Activated naive CD4-positive, alpha-beta T cell treated with anti-CD3 and anti-CD28 coated beads, Interleukin-2, amount 50 U/mL, for 24 hours (primary cell): Measurements from ENCODE around the gene ATOH8.

ENCODE experiments used
- H3K27ac Mint-ChIP-seq: one replicate; pipeline ENCODE4 v1.8.0; 2021; ENCODE audit warnings: mild to moderate bottlenecking, mixed read lengths
- H3K27me3 Mint-ChIP-seq: one replicate; pipeline ENCODE4 v1.8.0; 2021; ENCODE audit warnings: mixed read lengths
- H3K36me3 Mint-ChIP-seq: one replicate; pipeline ENCODE4 v1.8.0; 2021; ENCODE audit warnings: mixed read lengths
- H3K4me1 Mint-ChIP-seq: one replicate; pipeline ENCODE4 v1.8.0; 2021; ENCODE audit warnings: mixed read lengths
- H3K4me3 Mint-ChIP-seq: one replicate; pipeline ENCODE4 v1.8.0; 2021; ENCODE audit warnings: mild to moderate bottlenecking, mixed read lengths
- H3K9me3 Mint-ChIP-seq: one replicate; pipeline ENCODE4 v1.8.0; 2021; ENCODE audit warnings: mixed read lengths

The ATOH8 gene

GRCh38 chr2:85800586-85800985, 46.8 kb downstream of the ATOH8 start:
- Mint-ChIP-seq H3K4me3 (no peak overlapping the region), H3K4me1 (peaks cover 14% of the 10 kb centered on the region), H3K27ac (no peak overlapping the region), H3K27me3 (peaks cover 9% of the 10 kb centered on the region), H3K36me3 (no peaks in the 10 kb centered on the region), H3K9me3 (no peaks in the 10 kb centered on the region)

GRCh38 chr2:85801871-85802270, 48.1 kb downstream of the ATOH8 start:
- Mint-ChIP-seq H3K9me3 (no peaks in the 10 kb centered on the region), H3K27me3 (peaks cover 9% of the 10 kb centered on the region), H3K27ac (no peak overlapping the region), H3K4me1 (peaks cover 14% of the 10 kb centered on the region), H3K4me3 (no peak overlapping the region), H3K36me3 (no peaks in the 10 kb centered on the region)

GRCh38 chr2:85802354-85803103, 48.7 kb downstream of the ATOH8 start:
- peaks cover 14% of the 10 kb centered on the region for H3K4me1 Mint-ChIP-seq
- no peak overlapping the region for H3K27ac Mint-ChIP-seq

GRCh38 chr2:85803704-85804425, 50.1 kb downstream of the ATOH8 start:
- no peak overlapping the region for H3K4me3 Mint-ChIP-seq
- no peaks in the 10 kb centered on the region for H3K36me3 Mint-ChIP-seq
- H3K9me3 Mint-ChIP-seq: no peaks in the 10 kb centered on the region
- no peak overlapping the region for H3K27ac Mint-ChIP-seq
- H3K27me3 Mint-ChIP-seq: peaks cover 5% of the 10 kb centered on the region
- H3K4me1 Mint-ChIP-seq: peaks cover 14% of the 10 kb centered on the region

More at GRCh38 chr2:85802354-85803103, 48.7 kb downstream of the ATOH8 start:
- H3K36me3 Mint-ChIP-seq: no peaks in the 10 kb centered on the region
- H3K9me3 Mint-ChIP-seq: no peaks in the 10 kb centered on the region
- no peak overlapping the region for H3K4me3 Mint-ChIP-seq
- peaks cover 8% of the 10 kb centered on the region for H3K27me3 Mint-ChIP-seq

- Mint-ChIP-seq H3K27me3 (peaks cover 3% of the 10 kb centered on the region), H3K36me3 (no peaks in the 10 kb centered on the region), H3K9me3 (no peaks in the 10 kb centered on the region), H3K4me1 (peaks cover 14% of the 10 kb centered on the region), H3K27ac (peak overlapping the region; percentile 24), H3K4me3 (no peak overlapping the region)
Measured at GRCh38 chr2:85804583-85804982, 50.8 kb downstream of the ATOH8 start.

GRCh38 chr2:85806358-85807118, 52.7 kb downstream of the ATOH8 start:
- Mint-ChIP-seq H3K4me1 (peaks cover 14% of the 10 kb centered on the region), H3K4me3 (no peak overlapping the region), H3K27me3 (no peaks in the 10 kb centered on the region), H3K27ac (no peak overlapping the region), H3K9me3 (no peaks in the 10 kb centered on the region), H3K36me3 (no peaks in the 10 kb centered on the region)

- H3K27ac Mint-ChIP-seq: no peak overlapping the region
- H3K4me1 Mint-ChIP-seq: peaks cover 14% of the 10 kb centered on the region
- no peaks in the 10 kb centered on the region for H3K27me3 Mint-ChIP-seq
- no peaks in the 10 kb centered on the region for H3K9me3 Mint-ChIP-seq
- no peak overlapping the region for H3K4me3 Mint-ChIP-seq
- no peaks in the 10 kb centered on the region for H3K36me3 Mint-ChIP-seq
Measured at GRCh38 chr2:85807756-85808155, 54.0 kb downstream of the ATOH8 start.

GRCh38 chr2:85810371-85811179, 56.8 kb downstream of the ATOH8 start:
- Mint-ChIP-seq H3K9me3 (no peaks in the 10 kb centered on the region), H3K36me3 (no peaks in the 10 kb centered on the region), H3K4me1 (no peaks in the 10 kb centered on the region), H3K27ac (no peak overlapping the region), H3K27me3 (peaks cover 1% of the 10 kb centered on the region), H3K4me3 (no peak overlapping the region)

GRCh38 chr2:85811180-85812093, 57.6 kb downstream of the ATOH8 start:
- peaks cover 1% of the 10 kb centered on the region for H3K27me3 Mint-ChIP-seq
- no peaks in the 10 kb centered on the region for H3K4me1 Mint-ChIP-seq
- no peaks in the 10 kb centered on the region for H3K9me3 Mint-ChIP-seq
- H3K36me3 Mint-ChIP-seq: no peaks in the 10 kb centered on the region
- no peak overlapping the region for H3K27ac Mint-ChIP-seq
- no peak overlapping the region for H3K4me3 Mint-ChIP-seq

GRCh38 chr2:85812094-85812735, 58.4 kb downstream of the ATOH8 start:
- Mint-ChIP-seq H3K27me3 (peaks cover 1% of the 10 kb centered on the region), H3K36me3 (no peaks in the 10 kb centered on the region), H3K4me3 (no peak overlapping the region), H3K9me3 (no peaks in the 10 kb centered on the region), H3K27ac (no peak overlapping the region), H3K4me1 (no peaks in the 10 kb centered on the region)

- no peaks in the 10 kb centered on the region for H3K4me1 Mint-ChIP-seq
- H3K27ac Mint-ChIP-seq: no peak overlapping the region
- peaks cover 1% of the 10 kb centered on the region for H3K27me3 Mint-ChIP-seq
- no peaks in the 10 kb centered on the region for H3K36me3 Mint-ChIP-seq
- H3K4me3 Mint-ChIP-seq: no peak overlapping the region
- H3K9me3 Mint-ChIP-seq: no peaks in the 10 kb centered on the region
Measured at GRCh38 chr2:85813211-85813981, 59.6 kb downstream of the ATOH8 start.

GRCh38 chr2:85813982-85814801, 60.4 kb downstream of the ATOH8 start:
- Mint-ChIP-seq H3K27ac (no peak overlapping the region), H3K36me3 (no peaks in the 10 kb centered on the region), H3K4me3 (no peak overlapping the region), H3K4me1 (no peaks in the 10 kb centered on the region), H3K9me3 (no peaks in the 10 kb centered on the region), H3K27me3 (peaks cover 1% of the 10 kb centered on the region)
